ENCODE results near the gene TESK2.
"Not testable (repeated sequence)": the region's sequence is repeated elsewhere in the genome, so short reads cannot be mapped to it uniquely, and the experiment has no call there.

TESK2 gene

DNA sequence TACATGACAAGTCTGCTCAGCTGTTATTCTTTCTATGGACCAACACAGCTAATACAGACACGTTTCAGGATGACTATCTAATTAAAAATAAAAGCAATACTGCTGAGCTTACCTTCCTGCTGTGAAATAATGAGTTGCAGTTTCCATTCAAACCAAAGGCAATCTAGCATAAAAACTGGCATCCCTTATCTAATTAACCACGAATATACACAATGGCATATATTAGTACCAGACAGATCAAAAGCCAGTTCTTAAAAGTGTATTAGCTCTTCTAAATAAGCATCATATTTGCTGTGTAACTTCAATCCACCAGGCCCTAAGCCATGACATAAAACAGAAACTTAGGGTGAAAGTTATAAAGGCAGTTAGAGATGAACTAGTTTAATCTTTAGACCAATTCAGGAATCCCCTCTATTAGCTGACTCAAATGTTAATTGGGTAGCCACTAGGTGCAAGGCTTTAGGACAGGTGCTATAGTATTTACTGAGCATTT, 20.6 kb downstream of the TESK2 start:
- DNase-seq = no peak

DNA sequence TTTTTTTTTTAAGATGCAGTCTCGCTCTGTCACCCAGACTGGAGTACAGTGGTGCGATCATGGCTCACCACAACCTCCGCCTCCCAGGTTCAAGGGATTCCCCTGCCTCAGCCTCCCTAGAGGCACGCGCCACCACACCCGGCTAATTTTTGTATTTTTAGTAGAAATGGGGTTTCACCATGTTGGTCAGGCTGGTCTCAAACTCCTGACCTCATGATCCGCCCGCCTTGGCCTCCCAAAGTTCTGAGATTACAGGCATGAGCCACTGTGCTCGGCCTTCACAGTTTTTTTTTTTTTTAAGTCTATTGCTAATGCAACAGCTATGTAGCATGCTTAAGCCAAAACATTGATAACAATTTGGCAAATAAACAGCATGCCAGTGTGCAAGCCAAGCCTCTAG, 23.6 kb downstream of the TESK2 start:
- DNase-seq = not testable (repeated sequence)

DNA sequence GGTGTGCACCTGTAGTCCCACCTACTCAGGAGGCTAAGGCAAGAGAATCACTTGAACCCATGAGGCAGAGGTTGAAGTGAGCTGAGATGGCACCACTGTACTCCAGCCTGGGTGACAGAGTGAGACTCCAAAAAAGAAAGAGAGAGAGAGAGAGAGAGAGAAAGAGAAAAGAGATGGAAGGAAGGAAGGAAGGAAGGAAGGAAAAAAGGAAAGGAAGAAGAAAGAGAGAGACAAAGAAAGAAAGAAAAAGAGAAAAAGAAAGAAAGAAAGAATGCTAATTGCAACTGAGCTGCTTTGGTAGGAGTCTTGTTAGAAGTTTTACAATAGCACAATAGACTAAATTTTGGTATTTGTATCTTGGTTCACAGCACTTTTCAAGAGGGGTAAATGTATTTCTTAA, 25.7 kb downstream of the TESK2 start:
- no peak for DNase-seq

DNA sequence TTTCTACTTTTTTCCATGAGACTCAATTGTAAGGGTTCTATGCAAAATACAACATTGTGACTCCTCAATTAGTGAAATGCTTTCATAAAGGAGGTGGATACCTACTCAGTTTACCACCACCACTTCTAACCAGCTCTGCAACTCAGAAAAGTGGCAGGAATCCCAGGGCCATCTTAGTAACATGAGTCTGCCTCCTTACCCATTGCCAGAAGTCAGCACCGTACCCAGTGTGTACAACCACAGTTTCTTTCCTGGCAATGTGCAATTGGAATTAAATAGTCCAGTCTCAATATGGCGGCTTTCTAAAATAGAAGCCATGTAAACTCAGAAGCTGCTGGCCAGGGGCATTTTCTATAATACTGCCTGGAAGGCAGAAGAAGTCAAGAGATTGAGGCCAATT, 32.1 kb downstream of the TESK2 start:
- no peak for DNase-seq

DNA sequence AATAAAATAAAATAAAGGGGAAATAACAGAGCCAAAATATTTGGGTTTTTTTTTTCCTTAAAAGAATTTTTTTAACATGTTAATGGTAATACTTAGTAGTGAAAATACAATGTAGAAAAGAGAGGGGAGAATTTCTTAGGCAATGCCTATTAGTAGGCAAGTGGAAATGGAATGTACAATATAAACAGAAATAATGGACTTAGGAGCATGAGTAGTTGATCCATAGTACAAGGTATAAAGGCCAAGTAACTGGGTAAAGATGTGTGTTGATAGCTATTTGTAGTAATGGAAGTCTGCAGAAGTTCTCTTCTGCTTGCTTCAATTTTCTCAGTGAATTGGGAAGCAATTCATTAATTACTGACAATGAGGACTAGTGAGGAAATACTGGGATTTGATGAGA, 34.4 kb downstream of the TESK2 start:
- DNase-seq = no peak

DNA sequence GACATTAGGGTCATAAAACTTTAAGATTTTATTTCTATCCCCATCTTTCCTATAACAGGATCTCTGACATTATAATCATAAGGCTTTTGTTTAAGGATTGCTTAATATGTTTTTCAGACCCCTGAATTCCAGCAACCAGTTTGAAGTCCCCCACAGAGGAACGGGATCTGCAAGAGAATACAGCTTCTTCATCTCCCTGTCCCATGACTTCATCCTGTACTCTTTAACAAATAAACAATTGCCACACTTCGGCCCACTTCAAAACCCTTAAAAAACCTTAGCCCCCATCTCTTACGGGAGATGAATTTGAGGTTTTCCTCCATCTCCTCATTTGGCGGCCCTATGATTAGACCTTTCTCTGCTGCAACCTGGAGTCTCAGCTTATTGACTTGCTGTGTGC, 35.8 kb downstream of the TESK2 start:
- no peak for DNase-seq

DNA sequence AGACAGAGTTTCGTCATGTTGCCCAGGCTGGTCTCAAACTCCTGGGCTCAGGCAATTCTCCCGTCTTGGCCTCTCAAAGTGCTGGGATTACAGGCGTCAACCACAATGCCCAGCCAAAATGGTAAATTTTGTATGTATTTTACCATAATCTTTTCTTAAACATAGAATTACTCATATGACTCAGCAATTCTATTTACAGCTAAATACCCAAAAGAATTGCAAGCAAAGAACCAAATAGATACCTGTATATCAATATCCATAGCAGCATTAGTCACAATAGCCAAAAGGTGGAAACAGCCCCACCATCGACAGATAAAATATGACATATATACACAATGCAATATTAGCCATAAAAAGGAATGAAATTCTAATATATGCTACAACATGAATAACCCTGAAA, 36.5 kb downstream of the TESK2 start:
- no peak for DNase-seq

DNA sequence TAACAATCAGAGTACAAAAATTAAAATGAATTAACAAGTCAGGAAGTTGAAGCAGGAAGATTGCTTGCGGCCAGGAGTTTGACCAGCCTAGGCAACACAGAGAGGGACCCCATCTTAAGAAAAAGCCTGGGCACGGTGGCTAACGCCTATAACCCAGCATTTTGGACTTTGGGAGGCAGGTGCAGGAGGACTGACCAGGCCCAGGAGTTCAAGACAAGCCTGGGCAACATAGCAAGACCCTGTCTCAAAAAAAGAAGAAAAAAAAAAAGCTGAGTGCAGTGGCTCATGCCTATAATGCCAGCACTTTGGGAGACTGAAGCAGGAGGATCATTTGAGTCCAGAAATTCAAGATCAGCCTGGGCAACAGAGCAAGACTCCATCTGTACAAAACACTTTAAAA, 38.5 kb downstream of the TESK2 start:
- no peak for DNase-seq

DNA sequence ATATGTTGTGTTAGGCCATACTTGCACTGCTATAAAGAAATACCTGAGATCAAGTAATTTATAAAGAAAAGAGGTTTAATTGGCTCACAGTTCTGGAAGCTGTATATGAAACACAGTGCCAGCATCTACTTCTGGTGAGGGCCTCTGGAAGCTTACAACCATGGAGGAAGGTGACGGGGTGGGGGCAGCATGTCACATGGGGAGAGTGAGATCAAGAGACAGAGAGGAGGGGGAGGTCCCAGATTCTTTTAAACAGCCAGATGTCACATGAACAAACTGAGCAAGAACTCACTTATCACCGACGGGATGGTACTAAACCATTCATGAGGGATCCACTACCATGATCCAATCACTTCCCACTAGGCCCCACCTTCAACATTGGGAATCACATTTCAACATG, 42.6 kb downstream of the TESK2 start:
- no peak for DNase-seq

DNA sequence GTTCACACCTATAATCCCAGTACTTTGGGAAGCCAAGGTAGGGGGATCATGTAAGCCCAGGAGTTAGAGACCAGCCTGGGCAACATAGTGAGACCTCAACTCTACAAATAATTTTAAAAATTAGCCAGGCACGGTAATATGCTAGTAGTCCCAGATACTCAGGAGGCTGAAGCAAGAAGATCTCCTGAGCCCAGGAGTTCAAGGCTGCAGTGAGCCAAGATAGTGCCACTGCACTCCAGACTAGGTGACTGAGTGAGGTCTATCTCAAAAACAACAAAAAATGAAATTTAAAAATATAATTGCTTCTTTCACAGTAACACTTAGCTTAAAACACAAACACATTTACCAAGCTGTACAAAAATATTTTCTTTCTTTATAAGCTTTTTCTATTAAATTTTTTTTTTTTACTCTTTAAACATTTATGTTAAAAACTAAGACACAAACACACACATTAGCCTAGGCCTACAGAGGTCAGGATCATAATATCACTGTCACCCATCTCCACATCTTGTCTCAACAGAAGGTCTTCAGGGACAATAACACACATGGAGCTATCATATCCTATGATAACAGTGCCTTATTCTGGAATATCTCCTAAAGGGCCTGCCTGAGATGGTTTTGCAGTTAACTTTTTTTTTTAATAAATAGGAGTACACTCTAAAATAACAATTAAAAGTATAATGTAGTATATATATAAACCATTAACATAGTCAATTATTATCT, 43.9 kb downstream of the TESK2 start:
- DNase-seq = no peak

DNA sequence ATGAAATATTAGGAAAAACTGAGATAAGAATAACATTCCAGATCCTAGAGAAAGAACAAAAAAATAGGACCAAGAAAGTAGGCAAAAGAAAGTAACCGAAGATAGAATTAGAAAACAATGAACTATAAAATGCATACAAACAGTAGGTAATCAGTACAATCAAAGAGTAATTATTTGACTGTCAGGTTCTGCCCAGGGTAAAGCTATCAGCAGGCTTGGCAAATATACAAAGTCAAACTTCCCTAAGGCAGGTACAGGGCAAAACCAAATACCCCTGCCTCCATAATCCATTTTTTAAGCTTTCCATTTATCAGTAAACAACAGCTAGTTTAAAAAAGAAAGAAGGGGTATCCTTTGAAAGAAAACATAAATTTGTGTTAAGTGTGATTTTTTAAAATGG, 44.4 kb downstream of the TESK2 start:
- DNase-seq = no peak

DNA sequence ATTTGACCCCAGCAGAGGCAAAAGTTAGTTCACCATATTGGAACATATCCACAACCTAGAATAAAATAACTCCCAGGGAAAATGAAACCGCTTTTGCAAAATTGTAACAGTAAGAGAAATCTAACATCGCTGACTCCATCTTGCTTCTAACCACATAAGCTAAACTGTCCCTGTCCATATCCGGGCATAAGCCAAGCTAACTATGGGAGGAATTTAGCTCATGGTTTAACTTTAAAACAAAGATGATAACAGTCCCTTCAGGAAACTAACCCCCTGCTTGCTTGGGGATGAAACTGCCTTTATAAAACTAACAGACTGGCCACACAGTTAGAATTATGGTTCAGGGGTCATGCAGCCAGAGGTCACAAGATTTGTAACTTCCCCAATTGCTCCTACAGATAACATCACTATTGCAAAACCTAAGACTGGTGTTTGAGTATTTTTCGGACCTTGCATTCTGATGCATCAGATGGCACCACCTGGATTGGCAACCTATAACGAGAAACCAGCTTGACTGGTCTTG, 46.3 kb downstream of the TESK2 start:
- DNase-seq = no peak

DNA sequence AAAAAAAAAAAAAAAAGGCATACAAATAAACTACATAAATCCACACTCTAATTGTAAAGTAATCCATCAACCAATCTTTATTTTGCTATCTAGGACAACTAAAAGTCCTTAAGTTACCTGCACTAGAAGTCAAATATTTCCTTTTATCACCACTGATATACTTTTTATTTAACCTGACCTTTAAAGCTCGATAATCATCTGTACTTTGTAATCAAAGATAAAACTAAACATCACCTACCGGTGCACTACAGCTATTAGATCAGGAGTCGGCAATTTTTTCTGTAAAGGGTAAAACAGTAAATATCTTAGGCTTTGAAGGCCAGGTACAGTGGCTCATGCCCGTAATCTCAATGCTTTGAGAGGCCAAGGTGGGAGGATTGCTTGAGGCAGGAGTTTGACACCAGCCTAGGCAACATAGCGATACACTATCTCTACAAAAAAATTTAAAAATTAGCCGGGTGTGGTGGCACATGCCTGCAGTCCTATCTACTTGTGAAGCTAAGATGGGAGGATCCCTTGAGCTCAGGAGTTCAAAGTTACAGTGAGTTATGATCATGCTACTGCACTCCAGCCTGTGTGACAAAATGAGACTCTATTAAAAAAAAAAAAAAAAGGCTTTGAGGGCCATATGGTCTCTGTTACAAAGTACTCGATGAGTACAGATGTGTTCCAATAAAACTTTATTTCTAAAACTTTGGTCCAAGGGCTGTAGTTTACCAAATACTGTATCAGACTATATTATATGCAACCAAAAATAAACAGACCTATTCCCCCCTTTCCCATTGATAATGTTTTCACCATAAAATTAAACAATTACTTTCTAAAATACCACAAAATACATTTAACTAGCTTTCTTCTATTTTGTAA, 47.1 kb downstream of the TESK2 start:
- DNase-seq = no peak

DNA sequence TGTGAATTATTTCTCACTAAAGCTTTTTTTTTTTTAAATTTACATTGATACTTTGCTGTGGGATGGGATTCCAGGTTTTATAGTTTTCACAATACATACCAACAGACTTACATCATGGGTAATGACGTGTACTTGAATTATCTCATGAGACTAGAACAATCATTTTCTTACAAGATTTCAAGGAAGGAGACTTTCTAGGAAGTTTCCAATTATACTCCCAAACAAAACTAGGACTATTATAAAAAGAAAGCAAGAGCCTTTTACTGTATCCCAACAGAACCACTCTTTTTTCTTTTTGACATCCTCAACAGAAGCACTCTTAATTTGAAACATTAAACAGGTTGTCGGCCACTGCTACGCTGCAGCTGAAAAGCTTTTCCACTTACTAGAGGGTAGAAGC, 48.7 kb downstream of the TESK2 start:
- no peak for DNase-seq

DNA sequence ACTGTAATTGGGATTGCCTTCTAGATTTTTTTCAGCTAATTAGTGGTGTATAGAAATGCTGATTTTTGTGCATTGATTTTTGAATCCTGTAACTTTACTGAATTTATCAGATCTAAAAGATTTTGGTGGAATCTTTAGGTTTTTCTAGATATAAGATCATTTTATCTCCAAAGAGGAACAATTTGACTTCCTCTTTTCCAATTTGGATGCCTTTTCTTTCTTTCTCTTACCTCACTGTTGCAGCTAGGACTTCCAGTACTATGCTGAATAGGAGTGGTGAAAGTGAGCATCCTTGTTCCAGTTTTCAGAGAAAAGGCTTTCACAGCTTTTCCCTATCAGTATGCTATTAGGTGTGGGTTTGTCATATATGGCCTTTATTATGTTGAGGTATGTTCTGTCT, 53.6 kb downstream of the TESK2 start:
- DNase-seq = no peak

DNA sequence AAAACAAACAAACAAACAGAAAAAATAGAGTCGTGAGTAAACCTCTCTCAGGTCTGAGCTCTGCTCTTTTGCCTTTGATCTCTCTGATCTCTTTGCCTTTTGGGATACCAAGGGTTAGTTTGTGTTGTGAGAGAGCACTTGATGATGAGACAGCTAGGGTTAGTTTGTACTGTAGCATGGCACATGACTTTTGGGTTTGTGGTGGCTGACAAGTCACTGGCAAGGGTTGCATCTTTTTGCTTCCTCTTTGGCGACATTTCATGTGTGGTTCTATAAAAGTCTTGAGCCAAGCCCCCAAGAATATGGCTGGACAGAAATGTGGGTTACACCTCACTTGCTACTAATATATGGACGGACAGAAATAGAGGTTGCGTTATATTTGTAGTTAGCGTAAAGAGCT, 60.5 kb downstream of the TESK2 start:
- DNase-seq = no peak

DNA sequence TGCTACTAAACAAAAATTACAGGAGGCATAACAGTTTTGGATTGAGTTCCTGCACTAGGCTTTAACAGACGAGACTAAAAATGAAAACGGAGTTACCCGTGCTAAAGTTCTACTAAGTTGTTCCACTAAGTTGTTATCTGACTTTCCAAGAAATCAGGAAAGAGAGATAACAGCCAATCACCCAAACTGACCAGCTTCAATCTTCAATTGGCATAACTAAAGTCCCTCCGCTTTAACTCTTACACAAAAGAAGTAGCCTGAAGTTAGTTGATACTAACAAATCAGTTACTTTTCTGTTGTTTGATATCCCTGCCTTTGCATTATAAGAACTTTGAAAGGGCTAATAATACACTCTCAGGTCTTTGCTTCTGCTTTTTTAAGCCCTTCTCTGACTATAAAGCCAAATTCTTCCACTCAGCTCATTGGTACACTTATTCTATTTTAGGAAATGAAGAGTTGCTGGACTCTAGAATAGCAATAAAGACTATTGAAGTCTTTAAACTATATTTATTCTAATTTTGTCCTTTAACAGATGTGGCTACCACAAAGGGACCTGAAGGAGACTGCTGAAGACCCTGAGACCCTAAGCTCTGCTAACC, 61.3 kb downstream of the TESK2 start:
- no peak for DNase-seq

DNA sequence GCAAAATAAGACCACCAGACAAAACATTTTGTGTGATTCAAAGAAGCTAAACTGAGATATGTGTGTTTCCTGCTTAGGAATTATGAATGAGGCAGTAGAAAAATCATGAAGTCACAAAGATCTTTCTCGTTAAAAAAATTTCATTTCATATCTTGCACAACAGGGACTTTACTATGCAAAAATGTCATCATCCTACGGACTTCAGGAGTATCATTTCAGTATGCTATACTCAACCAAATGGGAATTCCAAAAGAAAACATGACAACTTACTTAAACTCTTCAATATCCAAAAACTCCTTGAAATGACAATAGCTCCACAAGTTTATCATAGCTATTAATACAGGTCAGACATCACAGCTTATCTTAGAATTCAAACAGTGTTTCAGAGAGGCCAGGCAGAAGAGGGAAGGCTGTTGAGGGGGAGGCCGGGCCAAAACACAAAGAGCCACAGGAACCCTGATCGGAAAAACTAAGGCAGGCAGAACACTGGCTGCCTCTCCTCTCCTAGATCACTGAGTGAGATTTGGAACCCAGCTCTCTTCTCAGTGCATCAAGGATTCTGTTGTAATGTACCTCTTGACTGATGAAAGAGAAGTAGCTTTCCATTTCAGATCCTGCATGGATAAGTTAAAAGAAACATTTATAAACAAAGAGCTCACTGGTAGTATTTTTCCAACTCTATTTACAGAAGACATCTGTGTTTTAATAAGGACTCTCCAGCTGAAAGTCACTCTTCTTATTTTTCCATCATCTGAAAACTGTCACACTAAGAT, 66.9 kb downstream of the TESK2 start:
- no peak for DNase-seq

DNA sequence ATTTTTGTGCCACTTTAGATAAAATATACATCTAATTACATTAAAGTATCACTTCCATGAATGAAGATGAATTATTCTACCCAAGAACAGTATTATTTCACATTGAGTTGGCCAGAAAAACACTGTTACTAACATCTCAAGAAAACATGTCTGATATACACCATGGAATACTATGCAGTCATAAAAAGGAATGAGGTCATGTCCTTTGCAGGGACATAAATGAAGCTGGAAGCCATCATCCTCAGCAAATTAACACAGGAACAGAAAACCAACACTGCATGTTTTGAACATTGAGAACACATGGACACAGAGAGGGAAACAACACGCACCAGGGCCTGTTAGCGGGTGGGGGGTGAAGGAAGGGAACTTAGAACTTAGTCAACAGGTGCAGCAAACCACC, 69.0 kb downstream of the TESK2 start:
- DNase-seq = no peak

DNA sequence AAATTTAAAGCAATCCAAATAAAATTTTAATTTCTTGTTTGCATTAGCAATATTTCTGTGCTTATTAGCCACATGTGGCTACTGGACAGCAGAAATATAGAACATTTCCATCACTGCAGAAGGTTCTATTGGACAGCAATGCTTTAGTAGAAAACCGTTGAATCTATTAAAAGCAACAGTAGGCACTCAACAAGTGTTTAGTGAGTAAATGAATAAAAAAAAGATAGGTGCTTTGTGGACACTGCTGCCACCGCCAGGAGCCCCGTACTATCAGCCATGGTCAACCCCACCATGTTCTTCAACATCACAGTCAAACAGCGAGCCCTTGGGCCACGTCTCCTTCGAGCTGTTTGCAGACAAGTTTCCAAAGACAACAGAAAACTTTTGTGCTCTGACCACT, 76.2 kb downstream of the TESK2 start:
- DNase-seq = no peak

DNA sequence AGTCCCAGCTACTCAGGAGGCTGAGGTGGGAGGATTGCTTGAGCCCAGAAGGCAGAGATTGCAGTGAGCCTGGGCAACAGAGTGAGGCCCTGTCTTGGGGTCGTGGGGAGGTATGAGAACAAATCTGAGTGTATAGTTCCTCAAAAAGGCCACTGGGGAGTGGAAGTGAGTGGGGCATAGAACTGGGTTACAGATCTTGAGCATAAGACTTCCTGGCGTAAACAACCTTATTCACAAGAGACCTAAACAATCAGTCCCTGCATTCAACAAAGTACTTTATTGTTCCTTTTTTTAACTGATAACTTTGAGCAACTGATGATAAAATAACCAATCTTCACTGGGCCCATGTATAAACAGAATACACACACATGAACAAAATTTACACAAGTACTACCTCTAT, 78.1 kb downstream of the TESK2 start:
- no peak for DNase-seq

DNA sequence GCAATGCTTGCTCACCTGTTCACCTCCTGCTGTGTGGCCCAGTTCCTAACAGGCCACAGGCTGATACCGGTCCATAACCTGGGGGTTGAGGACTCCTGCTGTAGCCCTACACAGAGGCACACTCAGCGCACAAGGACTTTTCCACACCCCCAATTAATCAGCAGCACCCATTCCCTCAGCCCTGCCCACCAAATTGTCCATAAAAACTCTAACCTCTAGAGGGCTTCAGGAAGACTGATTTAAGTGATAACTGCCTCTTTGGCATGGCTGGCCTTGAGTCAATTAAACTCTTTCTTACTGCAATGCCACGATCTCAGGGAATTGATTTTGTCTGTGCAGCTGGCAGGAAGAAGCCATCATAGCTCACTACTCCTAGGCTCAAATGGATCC, 79.5 kb downstream of the TESK2 start:
- no peak for DNase-seq

Measured in activated T-cell treated with anti-CD3 and anti-CD28 coated beads, Interleukin-2, amount 50 U/mL, for 1 hour (primary cell).